Stimulated activated CD4-positive, alpha-beta T cell treated with anti-CD3 and anti-CD28 coated beads, Interleukin-1b, Interleukin-23, amount 100 ng/mL, for 1 hour (primary cell): ENCODE data around the gene SPATA18.
"Not testable (repeated sequence)": the region's sequence is repeated elsewhere in the genome, so short reads cannot be mapped to it uniquely, and the experiment has no call there.

Experiments
- DNase-seq, 2 donors: peaks; one replicate each; pipeline ENCODE4 v3.0.0-alpha.2; 2020; ENCODE audit warnings: low read depth in 2 of 2

SPATA18 gene

GRCh38 chr4:52107336-52107735 is 56.2 kb downstream of the SPATA18 start:
- DNase-seq, result no peak

GRCh38 chr4:52107745-52108144 is 56.6 kb downstream of the SPATA18 start:
- no peak for DNase-seq

- DNase-seq, result no peak
Observed at GRCh38 chr4:52110171-52110570, 59.1 kb downstream of the SPATA18 start.

- no peak for DNase-seq
Observed at GRCh38 chr4:52111995-52112394, 60.9 kb downstream of the SPATA18 start.

GRCh38 chr4:52112411-52112810 is 61.3 kb downstream of the SPATA18 start:
- DNase-seq, result no peak

- no peak for DNase-seq
Observed at GRCh38 chr4:52116641-52117040, 65.5 kb downstream of the SPATA18 start.

- DNase-seq, result no peak
Observed at GRCh38 chr4:52126226-52126625, 75.1 kb downstream of the SPATA18 start.

GRCh38 chr4:52126966-52127365 is 75.9 kb downstream of the SPATA18 start:
- DNase-seq, result no peak

- DNase-seq, result no peak
Observed at GRCh38 chr4:52135171-52135570, 84.1 kb downstream of the SPATA18 start.

- DNase-seq, result not testable (repeated sequence)
Observed at GRCh38 chr4:52137152-52137551, 86.0 kb downstream of the SPATA18 start.

- DNase-seq, result no peak
Observed at GRCh38 chr4:52142816-52143215, 91.7 kb downstream of the SPATA18 start.

GRCh38 chr4:52143815-52144214 is 92.7 kb downstream of the SPATA18 start:
- DNase-seq, result no peak

GRCh38 chr4:52144372-52144771 is 93.3 kb downstream of the SPATA18 start:
- no peak for DNase-seq
